NCI-H2029 (cell line): ENCODE data around the gene DTNA.

Source experiments
- DNase-seq: peaks from one replicate; lab custom pipeline; 2025; lab: John Stamatoyannopoulos, UW

Gene DTNA

GRCh38 chr18:34772887-34773286 is 62.8 kb downstream of the DTNA start:
- no peak for DNase-seq

- no peak for DNase-seq
Observed at GRCh38 chr18:34773378-34773777, 63.3 kb downstream of the DTNA start.

- peak; percentile 33 for DNase-seq
Observed at GRCh38 chr18:34773961-34774766, 64.1 kb downstream of the DTNA start.

- no peak for DNase-seq
Observed at GRCh38 chr18:34775461-34775860, 65.4 kb downstream of the DTNA start.

- DNase-seq, result no peak
Observed at GRCh38 chr18:34779112-34779511, 69.0 kb downstream of the DTNA start.

- no peak for DNase-seq
Observed at GRCh38 chr18:34780856-34781255, 70.8 kb downstream of the DTNA start.

- no peak for DNase-seq
Observed at GRCh38 chr18:34783501-34783900, 73.4 kb downstream of the DTNA start.

- DNase-seq, result no peak
Observed at GRCh38 chr18:34786162-34786741, 76.2 kb downstream of the DTNA start.

GRCh38 chr18:34787931-34788532 is 77.9 kb downstream of the DTNA start:
- peak; percentile 38 for DNase-seq

- no peak for DNase-seq
Observed at GRCh38 chr18:34789768-34790344, 79.8 kb downstream of the DTNA start.

GRCh38 chr18:34794348-34794747 is 84.2 kb downstream of the DTNA start:
- no peak for DNase-seq

- no peak for DNase-seq
Observed at GRCh38 chr18:34795070-34795732, 85.1 kb downstream of the DTNA start.

GRCh38 chr18:34796035-34796657 is 86.0 kb downstream of the DTNA start:
- no peak for DNase-seq

- no peak for DNase-seq
Observed at GRCh38 chr18:34799291-34799690, 89.2 kb downstream of the DTNA start.

GRCh38 chr18:34800381-34800780 is 90.3 kb downstream of the DTNA start:
- DNase-seq, result no peak

GRCh38 chr18:34801774-34802173 is 91.7 kb downstream of the DTNA start:
- no peak for DNase-seq

- no peak for DNase-seq
Observed at GRCh38 chr18:34802959-34803358, 92.9 kb downstream of the DTNA start.

- no peak for DNase-seq
Observed at GRCh38 chr18:34803877-34804400, 93.8 kb downstream of the DTNA start.

- no peak for DNase-seq
Observed at GRCh38 chr18:34805103-34805877, 95.2 kb downstream of the DTNA start.

GRCh38 chr18:34805878-34806351 is 95.8 kb downstream of the DTNA start:
- no peak for DNase-seq

GRCh38 chr18:34806527-34806926 is 96.4 kb downstream of the DTNA start:
- no peak for DNase-seq
